ENCODE results near the gene SH2D6. TPM values are rescaled to one million over a fixed set of nuclear protein-coding genes. Genes with fewer than 3 reads are reported as not detected.
"Not testable (repeated sequence)": the region's sequence is repeated elsewhere in the genome, so short reads cannot be mapped to it uniquely, and the experiment has no call there.

The SH2D6 gene
- total RNA-seq, 2 experiments from 2014 or later: 0.10 to 0.77 TPM

- Mint-ChIP-seq H3K36me3 (ENCODE audit: low read depth) (peaks cover 76% of the 10 kb centered on the region), H3K27me3 (no peaks in the 10 kb centered on the region), H3K9me3 (peaks cover 5% of the 10 kb centered on the region), H3K4me1 (peaks cover 45% of the 10 kb centered on the region), H3K27ac (no peak overlapping the region), H3K4me3 (no peak overlapping the region)
- POLR2A ChIA-PET: no interaction called here
- CTCF ChIA-PET: interaction anchor here (0.5 to 2.0 kb wide), 3 partner anchors 12 to 151 kb away, joined by 3 to 5 read pairs (median 4); no protein-coding TSS in a partner anchor
- no peak for DNase-seq
These were observed 17.7 kb upstream of the SH2D6 start for GRCh38 chr2:85400541-85401463.

GRCh38 chr2:85401464-85401805 is 17.1 kb upstream of the SH2D6 start:
- H3K27me3 Mint-ChIP-seq: no peaks in the 10 kb centered on the region
- no peak overlapping the region for H3K4me3 Mint-ChIP-seq
- peaks cover 74% of the 10 kb centered on the region for H3K36me3 Mint-ChIP-seq (ENCODE audit: low read depth)
- ChIA-PET CTCF (interaction anchor here (0.5 to 2.0 kb wide), 3 partner anchors 13 to 151 kb away, joined by 3 to 5 read pairs (median 4); no protein-coding TSS in a partner anchor), POLR2A (no interaction called here)
- peaks cover 49% of the 10 kb centered on the region for H3K4me1 Mint-ChIP-seq
- H3K9me3 Mint-ChIP-seq: peaks cover 5% of the 10 kb centered on the region
- H3K27ac Mint-ChIP-seq: no peak overlapping the region
- no peak for DNase-seq

- Mint-ChIP-seq H3K9me3 (peaks cover 5% of the 10 kb centered on the region), H3K27ac (no peak overlapping the region), H3K4me1 (peaks cover 48% of the 10 kb centered on the region), H3K36me3 (ENCODE audit: low read depth) (peaks cover 70% of the 10 kb centered on the region), H3K27me3 (no peaks in the 10 kb centered on the region), H3K4me3 (no peak overlapping the region)
- ChIA-PET CTCF (interaction anchor here (2.0 kb wide), 1 partner anchor 150 kb away, joined by 5 read pairs; no protein-coding TSS in a partner anchor), POLR2A (no interaction called here)
- DNase-seq: no peak
These were observed 16.7 kb upstream of the SH2D6 start for GRCh38 chr2:85401844-85402243.

DNA sequence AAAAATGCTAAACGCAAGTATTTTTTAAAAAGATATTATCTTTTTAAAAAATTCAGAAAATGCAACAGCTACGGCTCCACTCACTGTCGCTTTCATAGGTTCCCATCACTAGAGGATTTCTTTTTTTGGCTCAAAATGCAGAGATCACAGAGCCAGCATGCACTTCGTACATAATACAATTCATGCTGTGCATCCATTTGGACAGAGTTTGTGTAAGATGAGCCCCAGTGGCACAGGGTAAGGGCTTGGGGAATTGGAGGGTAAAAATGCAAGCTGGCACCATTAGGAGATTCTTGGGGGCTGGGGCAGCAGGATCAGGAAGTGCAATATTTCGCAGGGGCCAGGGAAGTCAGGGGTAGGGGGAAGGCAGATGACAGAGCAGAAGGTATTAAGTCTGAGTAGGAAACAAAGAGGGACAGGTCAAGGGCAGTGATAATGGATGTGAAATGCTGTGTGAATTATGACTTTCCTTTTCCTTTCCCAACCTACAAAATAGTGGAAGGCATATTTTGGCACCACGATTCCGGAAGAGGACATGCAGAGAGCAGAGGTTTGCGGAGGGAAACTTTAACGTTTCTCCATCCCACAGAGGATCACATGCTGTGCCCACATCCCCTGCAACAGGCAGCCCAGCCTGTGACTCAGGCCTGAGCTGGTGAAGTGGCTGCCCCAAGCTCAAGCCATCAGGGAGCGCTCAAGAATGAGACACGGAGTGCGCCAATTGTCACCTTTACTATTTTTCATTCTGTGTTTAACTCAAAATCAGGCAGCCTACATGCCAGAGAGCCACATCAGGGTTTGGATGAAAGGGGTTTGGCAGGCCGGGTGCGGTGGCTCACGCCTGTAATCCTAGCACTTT is 13.1 kb upstream of the SH2D6 start:
- peaks cover 5% of the 10 kb centered on the region for H3K9me3 Mint-ChIP-seq
- peak overlapping the region; percentile 66 for H3K4me3 Mint-ChIP-seq
- ChIA-PET CTCF (interaction anchor here (0.6 to 1.6 kb wide), 7 partner anchors 8 to 232 kb away, joined by 3 to 6 read pairs (median 4); partner anchors contain the start of gene TGOLN2), POLR2A (no interaction called here)
- peak; percentile 84 for DNase-seq
- no peaks in the 10 kb centered on the region for H3K27me3 Mint-ChIP-seq
- peaks cover 67% of the 10 kb centered on the region for H3K4me1 Mint-ChIP-seq
- peak overlapping the region; percentile 85 for H3K27ac Mint-ChIP-seq
- H3K36me3 Mint-ChIP-seq (ENCODE audit: low read depth): peaks cover 49% of the 10 kb centered on the region

DNA sequence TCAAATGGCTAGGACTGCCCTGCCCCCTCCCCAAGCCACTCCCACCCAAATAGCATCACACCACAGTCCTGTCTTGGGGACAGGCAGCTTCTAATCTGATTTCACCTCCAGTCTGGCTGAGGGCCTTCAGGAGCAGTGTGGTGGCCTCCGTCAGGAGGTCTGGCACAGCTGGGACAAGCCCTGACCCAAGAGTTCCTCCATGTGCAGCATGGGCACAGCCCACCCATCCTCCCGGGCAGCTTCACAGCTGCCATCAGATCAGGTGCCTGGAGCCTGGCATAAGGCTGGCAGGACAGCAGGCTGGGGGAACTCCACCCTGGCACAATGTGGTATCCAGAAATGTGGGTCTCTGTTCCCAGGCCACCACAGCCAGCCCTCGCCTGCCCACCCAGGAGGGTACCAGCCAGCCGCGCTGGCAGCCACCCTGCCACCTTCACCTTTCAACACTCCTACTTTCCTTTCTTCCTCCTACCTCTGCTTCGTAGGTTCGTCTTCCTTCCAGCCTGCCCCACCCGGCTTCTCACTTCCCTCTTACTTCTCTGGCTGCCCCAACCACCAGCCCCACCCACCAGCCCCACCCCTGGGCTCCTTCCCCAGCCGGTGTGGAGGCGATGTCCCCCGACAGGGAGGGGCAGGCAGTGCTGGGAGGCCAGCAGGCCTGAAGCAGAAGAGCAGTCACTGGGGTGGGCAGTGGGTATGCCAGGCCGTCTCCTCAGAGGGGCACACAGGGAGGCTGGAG is 8.5 kb upstream of the SH2D6 start, which contains the start of gene CAPG:
Gene CAPG, minus strand, starts transcription at position 522 of the 739 bp plus-strand sequence. CDS start 8,221 bp downstream, outside the sequence.
- peaks cover 88% of the 10 kb centered on the region for H3K4me1 Mint-ChIP-seq
- peaks cover 2% of the 10 kb centered on the region for H3K27me3 Mint-ChIP-seq
- peaks cover 17% of the 10 kb centered on the region for H3K36me3 Mint-ChIP-seq (ENCODE audit: low read depth)
- H3K27ac Mint-ChIP-seq: peak within 1 kb of the TSS; percentile 93
- ChIA-PET POLR2A (no interaction called here), CTCF (no interaction called here)
- peak within 1 kb of the TSS; percentile 94 for H3K4me3 Mint-ChIP-seq
- peak; percentile 69 for DNase-seq
- H3K9me3 Mint-ChIP-seq: no peaks in the 10 kb centered on the region

- DNase-seq: no peak
- CTCF ChIA-PET: interaction anchor here (0.6 to 1.3 kb wide), 2 partner anchors 16 to 141 kb away, joined by 3 to 4 read pairs; no protein-coding TSS in a partner anchor
- Mint-ChIP-seq H3K4me3 (peak overlapping the region; percentile 94), H3K27ac (peak overlapping the region; percentile 93), H3K9me3 (no peaks in the 10 kb centered on the region), H3K36me3 (ENCODE audit: low read depth) (peaks cover 9% of the 10 kb centered on the region), H3K27me3 (peaks cover 2% of the 10 kb centered on the region), H3K4me1 (peaks cover 86% of the 10 kb centered on the region)
- POLR2A ChIA-PET: no interaction called here
These were observed 7.7 kb upstream of the SH2D6 start for GRCh38 chr2:85410584-85411404.

DNA sequence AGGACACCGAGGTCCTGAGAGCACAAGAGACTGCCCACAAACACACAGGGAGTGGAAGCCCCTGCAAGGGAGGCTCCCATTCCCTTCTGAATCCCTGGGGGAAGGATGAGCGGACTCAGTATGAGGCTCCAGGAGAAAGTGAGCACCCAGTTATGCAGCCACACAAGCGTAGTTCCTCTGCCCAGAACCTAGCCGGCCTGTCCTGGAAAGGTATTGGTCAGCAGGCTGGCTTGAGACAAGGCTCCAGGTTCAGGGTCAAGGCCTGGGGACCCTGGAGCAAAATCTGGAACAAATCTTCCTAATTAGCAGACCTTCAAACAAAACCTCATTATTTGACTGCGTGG is 7.1 kb upstream of the SH2D6 start:
- DNase-seq: no peak
- peaks cover 2% of the 10 kb centered on the region for H3K27me3 Mint-ChIP-seq
- H3K4me1 Mint-ChIP-seq: peaks cover 80% of the 10 kb centered on the region
- H3K36me3 Mint-ChIP-seq (ENCODE audit: low read depth): peaks cover 9% of the 10 kb centered on the region
- H3K4me3 Mint-ChIP-seq: peak overlapping the region; percentile 94
- CTCF ChIA-PET: interaction anchor here (0.6 to 1.3 kb wide), 2 partner anchors 17 to 141 kb away, joined by 3 to 4 read pairs; no protein-coding TSS in a partner anchor
- H3K9me3 Mint-ChIP-seq: no peaks in the 10 kb centered on the region
- POLR2A ChIA-PET: no interaction called here
- H3K27ac Mint-ChIP-seq: peak overlapping the region; percentile 78

DNA sequence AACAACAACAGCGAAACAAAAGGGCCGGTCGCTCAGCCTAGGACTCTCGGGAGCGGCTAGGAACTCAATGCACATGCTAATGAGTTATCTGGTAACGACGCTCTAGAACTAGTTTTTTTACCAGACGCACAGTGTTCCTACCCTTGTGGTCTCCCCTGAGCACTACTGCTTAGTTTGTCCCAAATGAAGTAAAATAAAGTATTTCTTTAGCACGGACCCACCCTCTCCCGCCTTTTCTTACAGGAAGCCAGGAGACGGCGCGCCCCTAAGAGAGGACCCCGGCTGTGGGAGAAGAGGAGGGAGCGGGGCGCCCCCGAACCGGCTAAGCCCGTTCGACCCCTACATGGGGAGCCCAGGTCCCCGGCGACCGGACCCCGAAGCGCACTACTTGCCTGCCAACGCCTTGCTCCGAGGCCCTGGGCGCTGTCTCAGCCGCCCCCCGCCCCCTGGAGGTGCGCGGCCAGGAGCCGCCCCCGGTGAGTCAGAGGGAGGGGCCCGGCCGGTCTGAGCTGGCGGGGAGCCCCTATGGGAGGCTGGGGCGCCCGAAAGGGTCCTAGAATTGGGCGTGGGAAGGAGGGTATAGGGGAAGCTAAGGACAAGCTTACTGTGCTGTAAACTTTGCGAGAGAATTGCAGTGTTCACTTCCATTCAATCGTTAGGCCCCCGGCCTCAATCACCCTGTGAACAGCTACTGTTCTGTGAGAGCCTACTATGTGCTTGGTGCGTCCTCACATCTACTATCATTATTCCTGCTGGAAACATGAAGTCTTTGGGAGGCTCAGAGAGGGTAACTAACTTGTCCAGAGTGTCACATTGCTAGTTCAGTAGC is 4.7 kb upstream of the SH2D6 start:
- POLR2A ChIA-PET: interaction anchor here (0.7 kb wide), 1 partner anchor 1027 kb away, joined by 4 read pairs; the partner anchor contains the start of gene KDM3A
- CTCF ChIA-PET: interaction anchor here (0.5 to 2.8 kb wide), 15 partner anchors 8 to 454 kb away, joined by 3 to 11 read pairs (median 4); no protein-coding TSS in a partner anchor
- peaks cover 2% of the 10 kb centered on the region for H3K27me3 Mint-ChIP-seq
- peaks cover 63% of the 10 kb centered on the region for H3K4me1 Mint-ChIP-seq
- H3K4me3 Mint-ChIP-seq: peak overlapping the region; percentile 82
- DNase-seq: peak; percentile 41
- peak overlapping the region; percentile 86 for H3K27ac Mint-ChIP-seq
- H3K9me3 Mint-ChIP-seq: no peaks in the 10 kb centered on the region
- H3K36me3 Mint-ChIP-seq (ENCODE audit: low read depth): peaks cover 2% of the 10 kb centered on the region

GRCh38 chr2:85414421-85414759 is 4.1 kb upstream of the SH2D6 start:
- Mint-ChIP-seq H3K4me3 (peak overlapping the region; percentile 82), H3K4me1 (peaks cover 63% of the 10 kb centered on the region)
- CTCF ChIA-PET: interaction anchor here (0.5 to 2.8 kb wide), 12 partner anchors 8 to 148 kb away, joined by 3 to 11 read pairs (median 4); no protein-coding TSS in a partner anchor
- not testable (repeated sequence) for H3K36me3 Mint-ChIP-seq (ENCODE audit: low read depth); DNase-seq; H3K9me3 Mint-ChIP-seq; H3K27me3 Mint-ChIP-seq; H3K27ac Mint-ChIP-seq
- POLR2A ChIA-PET: interaction anchor here (0.7 kb wide), 1 partner anchor 1027 kb away, joined by 4 read pairs; the partner anchor contains the start of gene KDM3A

DNA sequence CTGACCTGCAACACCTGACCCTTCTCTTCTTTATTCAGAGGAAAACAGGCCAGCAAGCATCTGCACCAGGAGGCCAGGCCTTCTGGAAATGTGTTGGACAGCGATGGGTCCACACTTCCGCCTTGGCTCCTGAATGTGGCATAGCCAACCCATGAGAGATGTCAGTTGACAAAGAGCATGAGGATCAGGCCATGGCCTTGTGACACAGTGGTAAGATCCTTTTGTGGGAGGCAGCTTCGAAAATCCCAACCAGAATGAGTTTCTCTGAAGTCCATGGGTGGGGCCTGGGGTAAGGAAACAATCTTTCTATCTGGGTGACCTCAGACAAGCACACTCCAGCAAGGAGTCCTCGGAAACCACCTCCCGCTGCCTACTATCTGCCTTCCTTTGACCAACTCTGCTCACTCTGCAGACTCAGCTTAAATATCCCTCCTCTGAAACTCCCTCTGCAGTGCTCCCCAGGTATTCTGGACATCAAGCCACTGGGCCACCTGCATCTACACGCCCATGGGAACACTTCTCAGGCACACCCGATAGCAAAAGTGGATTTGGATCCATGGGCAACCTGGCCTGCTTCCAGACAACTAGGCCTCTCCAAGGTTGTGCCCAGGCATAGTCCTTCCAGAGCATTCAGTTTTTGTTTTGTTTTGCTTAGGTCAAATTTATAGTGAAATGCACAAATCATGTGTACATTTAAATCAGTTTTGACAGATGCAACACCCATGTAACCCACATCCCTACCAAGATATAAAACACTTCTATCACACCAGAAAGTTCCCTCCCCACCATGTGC is 3.6 kb upstream of the SH2D6 start:
- H3K4me1 Mint-ChIP-seq: peaks cover 63% of the 10 kb centered on the region
- H3K9me3 Mint-ChIP-seq: no peaks in the 10 kb centered on the region
- H3K27me3 Mint-ChIP-seq: peaks cover 2% of the 10 kb centered on the region
- ChIA-PET POLR2A (interaction anchor here (0.7 kb wide), 1 partner anchor 339 kb away, joined by 4 read pairs; no protein-coding TSS in a partner anchor), CTCF (interaction anchor here (0.7 to 2.8 kb wide), 7 partner anchors 8 to 144 kb away, joined by 3 to 11 read pairs (median 3); no protein-coding TSS in a partner anchor)
- DNase-seq: no peak
- H3K36me3 Mint-ChIP-seq (ENCODE audit: low read depth): peaks cover 2% of the 10 kb centered on the region
- H3K4me3 Mint-ChIP-seq: no peak overlapping the region
- no peak overlapping the region for H3K27ac Mint-ChIP-seq
